NCI-H2029 (cell line): Measurements from ENCODE around the gene ADCY3.

ENCODE experiments used
- DNase-seq: peaks from one replicate; lab custom pipeline; 2025; lab: John Stamatoyannopoulos, UW

Gene ADCY3

DNA sequence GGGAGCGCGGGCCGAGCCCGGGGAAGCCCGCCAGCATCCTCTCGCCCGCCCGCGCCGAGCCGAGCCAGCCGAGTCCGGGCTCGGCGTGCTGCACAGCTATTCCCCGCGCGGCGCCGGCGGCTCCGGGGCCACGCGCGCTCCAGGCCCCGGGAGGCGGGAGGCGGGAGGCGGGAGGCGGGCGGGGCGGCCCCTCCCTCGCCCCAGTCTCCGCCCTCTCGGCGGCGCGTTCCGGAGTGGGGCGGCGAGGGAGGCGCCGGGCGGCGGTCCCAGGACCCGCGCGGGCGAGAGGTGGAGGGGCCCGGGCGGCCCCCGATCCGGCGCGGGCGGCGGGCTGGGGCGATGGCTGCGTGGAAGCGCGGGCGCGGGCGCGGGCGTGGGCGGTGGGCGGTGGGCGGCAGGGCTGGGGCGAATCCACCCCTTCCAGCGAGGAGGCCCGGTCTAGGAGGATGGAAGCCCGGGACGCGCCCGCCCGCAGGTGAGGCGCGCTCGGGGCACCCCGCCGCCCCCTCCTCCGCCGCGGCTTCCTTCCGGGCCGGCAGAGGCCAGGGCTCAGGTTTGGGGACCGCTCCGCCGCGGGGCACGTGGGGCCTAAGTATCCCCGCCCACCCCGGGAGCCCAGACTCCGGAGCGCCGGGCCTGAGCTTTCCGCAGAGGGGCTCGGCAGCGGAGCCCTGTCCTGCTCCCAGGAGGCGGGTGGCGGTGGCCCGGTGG, at the start of gene ADCY3:
Gene ADCY3, minus strand, starts transcription at position 140 of the 711 bp plus-strand sequence. CDS start 1,250 bp downstream, outside the sequence.
- DNase-seq: no peak

DNA sequence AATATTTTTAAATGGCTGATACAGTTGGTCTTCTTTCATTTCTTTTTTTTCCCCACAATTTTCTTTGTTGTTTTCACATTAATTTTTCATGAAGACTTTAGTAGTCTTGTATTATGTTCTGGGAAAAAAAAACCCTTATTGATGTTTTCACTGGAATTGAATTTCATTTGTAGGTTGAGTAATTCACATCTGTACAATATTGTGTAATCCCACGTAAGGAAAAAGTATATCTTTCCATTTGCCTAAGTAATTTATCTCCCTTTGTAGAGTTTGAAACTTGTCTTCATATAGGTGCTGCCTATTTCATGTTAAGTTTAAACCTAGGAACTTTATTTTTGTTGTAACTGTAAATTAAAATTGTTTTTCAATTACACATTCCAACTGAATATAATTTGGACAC, 49.7 kb upstream of the ADCY3 start:
- no peak for DNase-seq

DNA sequence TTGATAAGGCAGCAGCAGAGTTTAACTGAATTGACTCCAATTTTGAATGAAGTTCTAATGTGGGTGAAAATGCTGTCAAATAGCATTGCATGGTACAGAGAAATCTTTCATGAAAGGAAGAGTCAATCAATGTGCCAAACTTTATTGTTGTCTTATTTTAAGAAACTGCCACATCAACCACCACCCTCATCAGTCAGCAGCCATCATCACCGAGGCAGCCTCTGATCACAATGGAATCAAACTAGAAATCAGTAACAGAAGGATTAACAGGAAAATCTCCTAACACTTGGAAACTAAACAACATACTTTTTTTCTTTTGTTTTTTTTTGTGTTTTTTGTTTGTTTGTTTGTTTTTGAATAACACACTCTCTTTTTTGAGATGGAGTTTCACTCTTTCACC, 41.9 kb upstream of the ADCY3 start:
- no peak for DNase-seq

DNA sequence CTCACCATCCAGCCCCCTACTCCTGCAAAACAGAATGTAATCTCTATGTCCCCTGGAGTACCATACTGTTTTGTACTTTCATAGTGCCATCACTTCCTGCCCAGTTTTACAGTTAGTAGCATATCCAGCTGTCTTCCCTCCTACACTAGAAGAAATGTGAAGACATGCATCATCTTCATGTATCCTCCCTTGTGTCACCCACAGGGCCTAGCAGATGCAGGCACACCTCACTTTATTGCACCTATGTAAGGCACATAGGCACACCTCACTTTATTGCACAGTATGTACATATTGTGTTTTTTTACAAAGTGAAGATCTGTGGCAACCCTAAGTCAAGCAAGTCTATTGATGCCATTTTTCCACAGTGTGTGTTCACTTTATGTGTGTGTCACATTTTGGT, 39.7 kb upstream of the ADCY3 start:
- no peak for DNase-seq

DNA sequence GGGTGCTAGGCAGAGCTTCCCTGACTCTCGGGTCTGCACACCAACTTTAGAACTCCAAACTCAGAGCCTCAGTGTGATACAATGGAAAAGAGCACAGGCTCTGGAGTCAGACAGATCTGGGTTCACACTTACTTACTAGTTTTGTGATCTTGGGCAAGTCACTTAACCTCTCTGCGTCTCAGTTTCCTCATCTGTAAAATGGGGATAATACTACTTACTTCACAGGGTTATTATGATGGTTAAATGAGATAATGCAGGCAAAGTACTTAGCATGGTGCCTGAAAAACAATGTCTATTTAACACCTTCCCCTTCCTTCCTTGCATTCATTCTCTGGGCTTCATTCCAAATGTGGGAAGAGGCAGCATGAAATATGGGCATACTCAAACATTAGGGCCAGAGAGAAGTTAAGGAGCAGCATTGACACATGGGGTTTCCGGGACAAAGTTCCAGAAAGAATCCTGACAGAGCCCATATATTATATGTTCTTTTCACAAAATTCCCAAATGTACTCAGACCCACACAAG, 38.4 kb upstream of the ADCY3 start:
- DNase-seq: no peak

DNA sequence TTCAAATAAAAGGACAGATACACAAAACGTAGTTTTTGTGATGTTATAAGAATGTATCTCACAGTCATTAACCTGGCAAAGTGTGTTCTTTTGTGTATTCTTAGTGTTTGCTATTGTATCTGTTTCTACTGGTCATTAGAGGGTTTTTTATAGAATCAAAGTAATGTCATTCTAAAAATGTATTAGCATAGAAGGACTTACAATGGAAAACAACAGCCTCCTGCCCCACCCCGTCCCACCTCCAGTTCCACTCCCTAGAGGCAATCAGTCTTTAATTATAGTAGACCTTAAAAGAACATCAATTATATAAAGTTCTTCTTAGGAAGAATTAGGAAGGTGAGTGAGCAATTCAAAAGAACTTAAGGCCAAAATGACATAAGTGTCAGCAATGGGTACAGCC, 37.9 kb upstream of the ADCY3 start:
- DNase-seq: no peak

DNA sequence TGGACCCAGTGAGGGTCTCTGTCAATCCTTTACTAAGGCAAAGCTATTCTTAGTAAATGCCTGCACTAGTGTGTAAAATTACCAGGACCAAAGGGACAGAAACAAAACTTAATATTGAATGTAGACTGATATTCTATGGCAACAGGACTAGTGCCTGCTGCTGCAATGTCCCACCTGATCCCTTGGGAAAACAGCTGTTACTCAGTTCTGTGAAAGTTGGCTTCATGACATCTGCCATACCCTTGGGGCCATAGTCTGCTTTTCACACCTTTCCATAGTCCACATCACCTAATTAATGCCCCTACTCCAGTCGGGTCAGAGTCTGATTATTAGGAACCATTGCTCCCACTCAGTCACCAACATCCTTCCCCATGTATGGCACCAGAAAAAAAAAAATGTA, 37.2 kb upstream of the ADCY3 start:
- DNase-seq: no peak

DNA sequence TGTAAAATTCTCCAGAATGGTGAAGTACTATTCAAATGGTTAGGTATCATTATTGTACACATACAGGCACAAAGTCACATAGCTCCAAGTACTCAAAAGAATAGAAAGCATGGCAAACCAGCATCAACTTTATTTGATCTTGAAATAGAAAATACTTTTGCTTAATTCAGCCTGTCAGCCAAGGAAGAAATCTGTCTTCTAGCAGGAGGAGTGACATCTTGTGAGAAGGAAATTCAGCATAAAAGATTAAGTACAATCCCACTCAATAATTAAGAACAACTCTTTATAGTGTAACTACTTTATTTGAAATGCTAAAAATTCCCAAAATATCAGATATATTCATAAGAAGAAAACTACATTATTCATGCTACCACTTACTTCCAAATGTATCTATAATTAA, 35.9 kb upstream of the ADCY3 start:
- no peak for DNase-seq

DNA sequence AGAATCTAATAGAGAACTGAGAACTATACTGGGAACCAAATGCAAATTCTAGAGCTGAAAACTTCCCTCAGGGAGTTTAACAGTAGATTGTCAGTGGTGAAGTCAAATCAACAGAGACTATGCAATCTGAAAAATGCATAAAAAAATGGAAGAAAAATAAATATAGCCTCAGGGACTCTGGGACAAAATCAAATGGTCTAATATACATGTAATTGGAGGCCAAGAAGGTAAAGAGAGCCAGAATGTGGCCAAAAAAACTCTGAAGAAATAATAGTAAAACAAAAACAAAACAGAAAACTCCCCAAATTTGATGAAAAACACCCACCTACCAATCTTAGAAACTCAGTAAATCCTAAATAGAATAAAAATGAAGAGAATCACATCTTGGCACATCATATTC, 35.2 kb upstream of the ADCY3 start:
- no peak for DNase-seq

DNA sequence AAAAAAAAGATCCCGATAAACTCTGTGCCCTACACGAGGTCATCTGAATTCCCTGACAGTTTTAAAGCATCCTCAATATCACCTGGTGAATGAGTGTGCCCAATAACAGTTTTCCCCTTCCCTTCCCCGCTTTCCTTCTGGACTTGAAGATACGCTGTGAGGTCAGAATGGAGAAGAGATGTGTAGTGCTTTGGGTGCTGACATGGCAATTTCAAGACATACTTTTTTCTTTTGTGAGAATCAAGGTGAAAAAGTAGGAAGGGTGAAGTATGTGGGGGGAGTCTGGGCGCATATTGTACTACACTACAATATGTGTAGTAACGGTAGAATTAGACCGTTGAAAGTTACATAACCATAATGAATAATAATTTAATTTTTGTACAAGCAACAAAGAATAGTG, 30.1 kb upstream of the ADCY3 start:
- no peak for DNase-seq

DNA sequence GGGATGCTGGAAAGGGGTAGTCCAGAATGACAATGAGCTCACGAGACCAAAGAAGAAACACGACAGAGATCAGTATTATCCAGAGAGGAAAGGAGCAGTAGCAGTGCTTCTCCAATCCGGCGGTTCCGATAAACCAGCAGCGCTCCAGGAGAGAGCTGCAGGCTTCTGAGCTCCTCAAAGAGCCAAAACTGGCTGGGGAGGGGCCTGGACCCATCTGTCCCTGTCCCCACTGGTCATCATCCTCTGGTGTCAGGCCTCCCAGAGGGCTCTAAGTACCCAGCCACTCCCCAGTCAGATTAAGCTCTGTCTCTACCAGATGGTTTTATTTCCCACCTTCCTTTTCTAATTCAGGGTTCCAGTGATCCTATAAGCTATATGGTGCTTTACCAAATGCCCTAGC, 28.5 kb upstream of the ADCY3 start:
- no peak for DNase-seq

DNA sequence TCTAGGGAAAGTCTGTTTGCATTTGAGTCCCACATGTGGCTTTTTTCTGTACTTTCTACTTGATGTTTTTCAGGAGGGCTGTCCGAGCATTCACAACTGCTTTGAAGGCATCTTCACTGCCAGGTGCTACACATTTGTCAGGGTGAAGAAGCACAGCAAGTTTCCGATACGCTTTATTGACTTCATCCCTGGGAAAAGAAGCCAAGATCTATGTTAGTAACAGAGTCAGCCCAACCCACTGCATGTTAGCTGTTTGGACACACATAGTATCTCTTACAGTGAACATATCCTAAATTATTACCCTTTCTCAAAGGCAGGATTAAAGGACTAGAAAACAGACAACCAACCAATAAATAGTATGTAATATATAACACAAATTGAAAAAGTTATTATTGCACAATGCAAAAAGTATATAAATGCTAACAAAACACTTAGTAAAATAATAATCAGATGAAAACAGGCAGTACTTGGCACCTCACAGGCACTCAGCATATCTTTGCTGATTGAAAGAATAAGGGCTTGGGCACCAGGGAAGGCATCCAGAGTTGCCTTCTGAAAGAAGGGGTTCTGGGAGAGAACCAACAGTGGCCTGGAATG, 27.6 kb upstream of the ADCY3 start:
- DNase-seq: no peak

DNA sequence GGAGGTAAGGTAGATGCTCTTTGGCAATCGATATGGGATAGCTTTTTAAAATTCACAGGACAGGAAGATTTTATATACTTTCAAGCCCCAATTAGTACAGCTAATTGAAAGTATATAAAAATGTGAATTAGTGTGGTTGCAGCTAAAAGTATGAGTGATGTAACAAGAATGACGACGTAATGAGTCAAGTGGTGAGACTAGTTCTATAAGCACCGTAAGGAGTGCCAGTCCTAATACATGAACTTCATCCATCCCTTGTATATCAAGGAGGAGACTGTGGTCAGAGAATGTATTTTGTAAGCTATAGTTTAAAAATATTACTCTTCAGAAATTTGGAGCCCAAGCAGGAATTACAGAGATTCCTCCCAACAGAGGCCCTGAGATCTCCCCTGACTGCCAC, 25.9 kb upstream of the ADCY3 start:
- DNase-seq: no peak

DNA sequence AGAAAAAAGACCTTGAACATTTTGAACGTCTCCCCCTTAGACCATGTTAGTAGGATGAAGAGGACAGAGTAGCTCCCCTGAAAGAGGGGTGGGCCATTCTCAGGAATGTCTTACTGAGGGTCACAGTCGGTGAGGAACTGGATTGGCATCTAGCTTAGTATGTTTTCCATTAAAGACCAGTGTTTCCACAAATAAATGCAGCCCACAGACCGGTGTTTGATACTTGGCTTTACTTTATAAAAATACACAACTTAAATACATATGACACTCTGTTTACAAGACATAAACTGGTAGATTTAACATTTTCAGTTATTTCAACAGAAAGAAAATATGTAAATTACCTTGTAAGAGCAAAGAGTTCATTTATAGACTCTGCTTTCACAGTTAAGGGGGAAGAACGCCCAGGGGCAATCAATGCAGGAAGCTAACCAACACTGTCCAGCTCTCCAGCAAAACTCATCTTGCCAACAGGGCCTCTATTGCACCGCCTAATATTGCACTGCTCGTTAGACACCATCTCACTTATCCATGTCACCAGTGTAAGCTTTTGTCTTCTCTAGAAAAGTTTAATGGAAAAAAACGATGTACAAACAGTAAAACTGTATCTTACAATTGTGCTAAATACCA, 23.5 kb upstream of the ADCY3 start:
- DNase-seq: no peak

DNA sequence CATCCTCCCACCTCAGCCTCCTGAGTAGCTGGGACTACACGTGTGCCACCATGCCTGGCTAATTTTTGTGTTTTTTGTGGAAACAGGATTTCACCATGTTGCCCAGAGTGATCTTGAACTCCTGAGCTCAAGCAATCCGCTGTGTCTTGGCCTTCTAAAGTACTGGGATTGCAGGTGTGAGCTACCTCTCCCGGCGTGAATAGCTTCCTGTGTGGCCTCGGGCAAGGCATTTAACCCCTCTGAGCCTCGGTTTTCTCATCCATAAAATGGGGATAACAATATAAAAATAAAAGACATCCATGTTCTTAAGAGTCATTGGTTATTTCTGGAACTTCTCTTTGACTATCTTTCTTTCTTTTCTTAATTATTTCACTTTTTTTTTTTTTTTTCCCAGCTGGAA, 19.3 kb upstream of the ADCY3 start:
- DNase-seq: no peak

DNA sequence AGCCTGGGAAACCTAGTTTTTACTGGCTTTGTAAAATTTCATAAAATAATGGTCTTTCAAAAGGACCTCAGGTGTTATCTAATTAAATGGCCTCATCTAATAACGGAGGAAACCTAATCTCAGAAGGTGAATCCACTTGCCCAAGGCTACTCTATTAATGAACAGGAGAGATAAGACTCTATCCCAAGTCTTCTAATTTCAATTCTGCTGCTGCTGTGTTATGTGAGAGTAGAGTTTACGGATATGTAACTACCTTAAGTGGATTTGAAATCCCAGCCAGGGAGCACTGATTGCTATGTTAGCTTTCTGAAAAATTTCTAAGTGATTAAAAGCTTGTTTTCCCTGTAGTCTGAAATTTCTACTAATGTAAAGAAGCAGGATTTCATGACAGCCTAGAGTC, 17.2 kb upstream of the ADCY3 start:
- no peak for DNase-seq

DNA sequence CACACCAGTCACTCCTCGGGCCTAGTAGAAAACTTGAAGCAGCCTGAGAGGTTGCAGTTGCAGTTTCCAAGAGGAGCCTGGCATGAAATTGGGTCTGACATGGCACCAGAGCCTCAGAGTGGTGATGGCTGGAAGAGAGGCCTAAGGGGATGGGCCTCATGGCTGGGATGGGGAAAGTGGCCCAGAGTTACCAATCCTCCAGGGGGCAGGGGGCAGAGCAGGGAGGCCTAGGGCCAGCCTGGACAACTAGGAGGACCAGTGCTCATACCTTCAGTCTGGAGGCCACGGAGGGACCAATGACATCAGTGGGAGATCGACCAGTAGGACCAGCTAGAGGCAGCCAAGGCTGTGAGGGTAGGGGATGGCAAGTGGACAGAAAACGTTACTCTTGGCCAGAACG, 15.1 kb upstream of the ADCY3 start:
- no peak for DNase-seq

DNA sequence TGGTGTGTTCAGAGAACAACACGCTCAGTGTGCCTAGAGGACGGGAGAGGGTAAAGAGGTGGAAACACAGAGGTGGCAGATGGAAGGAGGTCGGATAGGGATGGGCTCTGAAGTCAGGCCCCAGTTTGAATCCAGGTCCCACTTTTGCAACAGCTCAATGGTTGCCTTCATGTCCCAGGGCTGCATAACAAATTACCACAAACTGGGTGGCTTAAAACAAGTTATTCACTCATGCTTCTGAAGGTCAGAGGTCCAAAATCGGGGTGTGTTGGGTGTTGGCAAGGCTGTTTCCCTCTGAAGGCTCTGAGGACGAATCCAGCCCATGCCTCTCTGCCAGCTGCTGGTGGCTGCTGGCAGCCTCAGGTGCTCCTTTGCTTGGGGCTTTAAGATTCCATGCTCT, 12.7 kb upstream of the ADCY3 start:
- no peak for DNase-seq

DNA sequence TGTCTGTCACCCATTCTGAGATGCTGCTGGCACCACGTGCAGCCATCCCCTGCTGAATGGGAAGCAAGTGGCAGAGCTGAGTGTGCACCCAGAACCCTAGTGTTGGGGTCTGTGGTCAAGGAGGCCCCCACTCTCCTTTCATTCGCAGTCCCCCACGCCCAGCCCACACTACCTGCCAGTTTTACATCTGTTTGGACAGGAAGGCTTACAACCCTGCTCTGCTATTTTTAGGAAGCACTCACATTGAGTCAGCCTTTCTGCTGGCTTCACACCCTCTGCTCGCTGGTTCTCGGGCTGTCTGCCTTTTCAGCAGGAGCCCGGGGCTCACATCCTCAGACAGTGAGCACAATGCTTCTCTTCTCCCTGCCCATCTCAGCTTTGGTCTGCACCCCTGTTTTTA, 10.7 kb upstream of the ADCY3 start:
- DNase-seq: no peak

DNA sequence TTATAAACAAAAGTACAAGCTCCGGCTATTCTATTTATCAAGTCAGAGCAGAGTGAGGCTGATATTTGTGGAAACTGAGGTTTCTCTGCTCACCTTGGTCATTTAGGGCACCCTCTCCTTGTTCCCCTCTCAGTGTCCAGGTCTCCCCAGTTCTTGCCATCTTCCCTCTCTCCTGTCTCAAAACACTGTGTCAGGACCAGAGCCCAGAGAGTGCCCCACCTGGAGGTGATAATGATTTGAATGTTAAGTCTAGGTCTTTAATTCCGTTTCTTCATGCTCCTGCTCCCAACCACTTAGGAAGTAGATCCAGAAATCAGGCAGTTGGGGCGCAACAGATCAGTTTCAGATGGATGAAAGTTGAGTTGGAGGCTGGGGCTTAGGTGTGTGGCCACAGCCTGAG, 9.2 kb upstream of the ADCY3 start:
- no peak for DNase-seq

DNA sequence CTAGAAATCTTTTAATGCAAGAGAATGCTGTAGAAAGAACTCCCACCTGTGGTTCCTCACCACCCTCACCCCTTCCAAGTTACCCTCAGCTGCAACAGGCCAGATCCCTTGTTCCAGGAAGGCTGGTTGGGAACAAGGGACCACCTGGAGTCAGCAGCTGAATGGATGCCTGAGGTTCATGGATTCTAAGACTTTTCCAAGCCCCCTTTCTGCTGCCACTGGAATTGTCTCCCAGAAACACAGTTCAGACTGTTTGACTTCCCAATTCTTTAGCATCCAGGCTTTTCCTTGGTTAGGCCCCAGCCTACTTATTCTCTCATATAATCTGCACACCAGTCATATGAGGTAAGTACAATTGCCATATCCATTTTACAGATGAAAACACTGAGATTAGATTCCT, 8.0 kb upstream of the ADCY3 start:
- DNase-seq: no peak

DNA sequence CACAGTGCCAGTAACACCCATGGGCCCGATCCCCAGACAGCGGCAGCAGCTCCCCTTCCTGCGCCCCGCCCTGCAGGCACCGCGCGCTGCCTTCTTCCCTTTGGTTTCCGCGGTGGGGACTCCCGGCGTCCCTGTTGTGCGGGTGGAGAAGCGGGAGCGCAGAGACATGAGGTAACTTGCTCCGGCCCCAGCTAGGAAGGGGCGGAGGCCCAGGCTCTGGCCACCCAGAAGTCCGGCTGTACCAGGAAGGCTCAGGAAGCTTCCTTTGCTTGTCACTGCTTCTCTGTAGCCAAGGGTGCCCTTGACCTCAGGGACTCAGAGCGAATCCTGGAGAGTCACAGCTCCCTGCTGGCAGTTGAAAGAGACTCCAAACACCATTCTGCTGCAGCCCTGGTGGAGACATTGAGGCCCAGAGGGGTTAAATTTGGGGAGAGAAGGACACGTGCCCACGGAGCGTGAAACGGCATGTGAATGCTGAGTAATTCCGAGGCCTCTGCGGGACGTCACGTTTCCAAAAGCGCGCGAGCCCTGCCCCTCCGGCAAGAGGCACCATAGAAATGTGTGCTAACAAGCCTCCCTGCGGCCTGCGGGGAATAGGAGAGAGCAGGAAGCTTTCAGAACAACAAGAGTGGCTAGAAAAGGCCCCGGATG, 6.7 kb upstream of the ADCY3 start:
- no peak for DNase-seq

DNA sequence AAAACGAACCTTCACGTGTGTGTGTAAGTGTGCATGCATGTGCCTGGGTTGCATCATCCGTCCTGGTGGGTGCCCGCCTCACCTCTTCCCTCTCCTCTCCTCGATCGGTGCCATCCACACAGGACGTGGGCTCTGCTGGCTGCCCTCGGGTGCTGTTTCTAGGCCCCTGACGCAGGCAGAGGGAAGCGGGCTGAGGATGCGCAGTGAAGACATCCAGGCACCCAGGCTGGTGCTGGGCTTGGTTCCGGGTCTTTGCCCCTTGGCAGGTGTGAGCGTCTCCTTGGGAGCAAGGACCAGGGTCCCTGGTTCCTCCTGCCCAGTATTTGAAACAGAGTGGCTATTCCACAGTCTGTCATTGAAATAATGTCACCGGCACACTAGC, 6.2 kb upstream of the ADCY3 start:
- no peak for DNase-seq
